Measurements from ENCODE around the gene TCAP.

The TCAP gene

DNA sequence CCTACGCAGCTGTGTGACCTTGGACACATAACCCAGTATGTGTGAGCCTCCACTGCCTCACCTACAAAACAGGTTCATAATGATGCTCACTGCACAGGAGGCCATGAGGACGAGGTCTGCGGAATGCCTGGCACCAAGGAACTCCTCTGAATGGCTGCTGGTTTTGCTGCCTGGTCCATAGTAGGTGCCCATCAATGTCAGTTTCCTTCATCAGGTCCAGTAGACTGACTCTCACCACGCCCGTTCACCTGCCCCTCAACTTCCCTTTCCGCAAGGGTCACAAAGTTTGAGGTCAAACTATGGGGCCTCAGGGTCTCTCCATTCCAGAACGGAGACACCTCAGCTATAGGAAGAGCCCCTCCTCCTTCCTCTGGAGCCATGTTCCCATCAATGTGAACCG lies 11.9 kb downstream of the TCAP start:
- Histone ChIP-seq H3K36me3 (ENCODE audit: control insufficient read depth in 2 of 2, insufficient read depth in 2 of 2, low read length in 2 of 2) (peaks cover 0 to 4% of the 10 kb centered on the region in 2 donors), H3K4me3 (ENCODE audit: low read length in 2 of 2) (no peak overlapping the region), H3K9me3 (ENCODE audit: control insufficient read depth in 2 of 2, low read length in 2 of 2) (no peaks in the 10 kb centered on the region), H3K27ac (ENCODE audit: low read length) (no peak overlapping the region), H3K4me1 (ENCODE audit: control insufficient read depth, insufficient read depth, low read length) (peaks cover 13% of the 10 kb centered on the region), H3K9ac (ENCODE audit: low read length in 2 of 2) (no peak overlapping the region), H3K27me3 (ENCODE audit: control insufficient read depth in 1 of 2, insufficient read depth in 2 of 2, low read length in 2 of 2) (peaks cover under 1 to 2% of the 10 kb centered on the region in 2 donors)

DNA sequence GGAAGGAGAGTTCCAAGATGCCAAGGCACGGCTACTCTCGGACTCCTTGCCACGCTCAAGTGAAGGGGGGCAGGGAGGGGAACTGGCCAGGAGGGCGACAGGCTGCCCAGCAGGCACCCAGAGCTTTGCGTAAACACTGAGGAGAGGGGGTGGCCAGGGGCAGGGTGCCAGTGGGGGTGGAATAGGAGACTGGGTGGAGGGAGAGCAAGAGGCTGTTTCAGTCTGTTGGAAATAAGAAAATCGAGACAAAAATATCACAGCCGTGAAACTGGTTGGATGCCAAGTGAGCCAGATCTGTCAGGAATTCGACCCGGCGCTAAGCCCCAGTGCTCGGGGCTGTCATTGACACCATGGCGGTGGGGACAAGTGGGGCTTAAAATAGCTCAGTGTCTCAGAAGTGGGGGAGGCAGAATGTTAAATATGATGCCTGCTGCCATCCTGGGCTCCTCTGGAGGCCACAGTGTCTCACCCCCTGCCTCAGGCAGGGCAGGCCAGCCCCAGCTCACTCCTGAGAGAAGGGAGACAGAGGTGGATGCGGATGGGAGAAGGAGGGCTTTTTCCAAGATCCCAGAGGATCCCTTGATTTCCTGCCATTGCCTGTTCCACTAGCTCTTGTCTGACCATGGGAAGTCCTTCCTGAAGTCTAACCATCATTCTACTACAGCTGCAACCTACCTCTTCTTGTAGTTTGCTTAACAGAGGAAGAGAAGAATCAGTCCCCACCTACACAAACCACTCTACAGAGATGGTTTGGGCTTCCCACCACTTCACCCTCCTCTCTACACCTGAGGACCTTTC lies 12.6 kb downstream of the TCAP start:
- H3K4me3 ChIP-seq (ENCODE audit: low read length in 2 of 2): no peak overlapping the region
- H3K9ac ChIP-seq (ENCODE audit: low read length in 2 of 2): no peak overlapping the region
- peaks cover 13% of the 10 kb centered on the region for H3K4me1 ChIP-seq (ENCODE audit: control insufficient read depth, insufficient read depth, low read length)
- peak overlapping the region; percentile 2 for H3K27ac ChIP-seq (ENCODE audit: low read length)
- no peaks in the 10 kb centered on the region for H3K27me3 ChIP-seq (ENCODE audit: control insufficient read depth in 1 of 2, insufficient read depth in 2 of 2, low read length in 2 of 2)
- no peaks in the 10 kb centered on the region for H3K9me3 ChIP-seq (ENCODE audit: control insufficient read depth in 2 of 2, low read length in 2 of 2)
- peaks cover 0 to 4% of the 10 kb centered on the region in 2 donors for H3K36me3 ChIP-seq (ENCODE audit: control insufficient read depth in 2 of 2, insufficient read depth in 2 of 2, low read length in 2 of 2)

DNA sequence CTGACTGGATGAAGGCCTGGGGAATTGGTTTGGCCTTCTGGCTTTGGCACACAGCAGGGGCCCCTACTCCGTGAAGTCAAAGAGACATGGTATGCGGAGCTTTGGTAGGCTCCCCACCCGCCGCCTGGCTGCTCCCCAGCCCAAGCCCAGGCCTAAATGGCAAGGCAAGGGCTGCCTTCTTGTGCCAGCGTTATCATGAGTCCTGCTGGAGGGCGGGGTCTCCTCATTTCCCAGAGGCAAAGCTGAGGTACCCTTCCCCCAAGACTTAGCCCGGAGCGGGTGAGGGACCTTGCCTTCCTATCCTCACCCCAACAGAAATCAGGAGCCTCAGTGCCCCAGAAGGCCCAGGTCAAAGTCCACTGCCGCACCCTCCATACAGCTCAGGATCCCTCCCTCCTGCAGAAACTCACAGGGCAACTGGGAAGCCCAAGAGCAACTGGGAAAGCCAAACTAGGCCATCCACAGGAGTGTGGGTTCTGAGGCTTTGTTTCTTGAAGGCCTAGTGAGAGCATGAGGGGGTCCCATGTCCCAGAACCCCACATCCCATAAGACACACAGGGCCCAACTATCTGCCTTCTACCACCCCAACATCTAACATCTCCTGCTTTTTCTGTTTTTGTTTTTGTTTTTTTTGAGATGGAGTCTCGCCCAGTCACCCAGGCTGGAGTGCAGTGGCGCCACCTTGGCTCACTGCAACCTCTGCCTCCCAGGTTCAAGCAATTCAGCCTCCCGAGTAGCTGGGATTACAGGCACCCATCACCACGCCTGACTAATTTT lies 13.4 kb downstream of the TCAP start:
- Histone ChIP-seq H3K36me3 (ENCODE audit: control insufficient read depth in 2 of 2, insufficient read depth in 2 of 2, low read length in 2 of 2) (peaks cover 5 to 6% of the 10 kb centered on the region in 2 donors), H3K4me3 (ENCODE audit: low read length in 2 of 2) (no peak overlapping the region), H3K27me3 (ENCODE audit: control insufficient read depth in 1 of 2, insufficient read depth in 2 of 2, low read length in 2 of 2) (no peaks in the 10 kb centered on the region), H3K4me1 (ENCODE audit: control insufficient read depth, insufficient read depth, low read length) (peaks cover 13% of the 10 kb centered on the region), H3K27ac (ENCODE audit: low read length) (no peak overlapping the region), H3K9me3 (ENCODE audit: control insufficient read depth in 2 of 2, low read length in 2 of 2) (no peaks in the 10 kb centered on the region), H3K9ac (ENCODE audit: low read length in 2 of 2) (no peak overlapping the region)

DNA sequence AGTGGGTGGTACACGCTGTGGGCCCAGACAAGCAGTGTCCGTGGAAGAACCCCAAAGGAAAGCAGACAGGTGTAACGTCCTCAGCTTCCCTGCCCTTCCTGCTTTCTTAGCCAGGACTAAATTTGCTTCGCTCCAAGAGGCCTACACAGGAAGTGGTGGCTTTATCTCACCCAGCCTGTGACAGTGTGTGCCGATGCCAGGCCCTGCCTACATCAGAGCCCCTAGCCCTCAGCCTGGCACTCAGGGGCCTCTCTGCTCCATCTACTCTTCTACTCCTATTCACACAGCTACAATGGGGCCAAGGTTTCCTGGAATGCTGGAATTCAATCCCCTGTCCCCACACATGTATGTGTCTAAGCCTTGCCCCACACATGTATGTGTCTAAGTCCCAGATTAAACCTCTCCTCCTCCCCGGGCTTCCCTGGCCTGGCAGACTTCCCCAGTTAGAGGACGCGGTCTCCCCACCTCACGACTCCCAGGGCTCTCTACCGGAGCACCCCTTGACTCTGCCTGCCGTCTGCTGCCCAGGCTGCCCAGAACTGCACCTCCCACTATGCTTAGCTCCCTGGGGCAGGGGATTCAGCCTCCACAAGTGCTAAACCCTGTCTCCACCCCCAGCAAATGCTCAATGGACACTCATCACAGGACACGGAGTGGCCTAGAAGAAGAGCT lies 14.5 kb downstream of the TCAP start:
- no peaks in the 10 kb centered on the region for H3K27me3 ChIP-seq (ENCODE audit: control insufficient read depth in 1 of 2, insufficient read depth in 2 of 2, low read length in 2 of 2)
- no peak overlapping the region for H3K9ac ChIP-seq (ENCODE audit: low read length in 2 of 2)
- H3K9me3 ChIP-seq (ENCODE audit: control insufficient read depth in 2 of 2, low read length in 2 of 2): no peaks in the 10 kb centered on the region
- H3K4me3 ChIP-seq (ENCODE audit: low read length in 2 of 2): no peak overlapping the region
- H3K4me1 ChIP-seq (ENCODE audit: control insufficient read depth, insufficient read depth, low read length): peaks cover 13% of the 10 kb centered on the region
- H3K36me3 ChIP-seq (ENCODE audit: control insufficient read depth in 2 of 2, insufficient read depth in 2 of 2, low read length in 2 of 2): peaks cover 9 to 10% of the 10 kb centered on the region in 2 donors
- H3K27ac ChIP-seq (ENCODE audit: low read length): no peak overlapping the region

DNA sequence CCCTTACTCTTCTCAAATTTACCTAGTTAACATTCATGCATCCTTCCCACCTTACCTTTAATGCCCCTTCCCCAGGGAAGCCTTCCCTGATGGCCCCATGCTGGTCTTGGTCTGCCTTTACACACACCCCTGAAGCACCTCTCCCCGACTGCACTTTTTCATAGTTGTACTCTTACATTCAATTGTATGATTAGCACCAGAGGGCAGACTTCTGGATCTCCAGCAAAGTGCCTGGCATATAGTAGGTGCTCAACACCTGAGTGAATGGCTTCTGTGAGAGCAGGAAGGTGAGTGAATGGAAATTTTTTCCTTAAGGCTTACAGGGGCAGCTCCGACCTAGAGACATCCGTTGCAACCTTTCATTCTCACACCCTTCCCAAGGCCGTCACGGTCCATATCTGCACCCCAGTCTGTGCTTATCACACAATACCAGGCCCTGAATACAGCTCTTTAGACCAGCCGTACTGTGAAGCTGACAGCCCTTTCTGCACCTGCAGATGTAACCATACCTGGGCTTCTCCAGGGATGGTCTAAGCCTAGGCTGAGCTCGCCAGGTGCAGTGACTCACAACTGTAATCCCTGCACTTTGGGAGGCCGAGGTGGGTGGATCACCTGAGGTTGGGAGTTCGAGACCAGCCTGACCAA lies 18.3 kb downstream of the TCAP start:
- H3K27me3 ChIP-seq (ENCODE audit: control insufficient read depth in 1 of 2, insufficient read depth in 2 of 2, low read length in 2 of 2): no peaks in the 10 kb centered on the region
- H3K27ac ChIP-seq (ENCODE audit: low read length): no peak overlapping the region
- H3K9me3 ChIP-seq (ENCODE audit: control insufficient read depth in 2 of 2, low read length in 2 of 2): no peaks in the 10 kb centered on the region
- peaks cover 6% of the 10 kb centered on the region for H3K4me1 ChIP-seq (ENCODE audit: control insufficient read depth, insufficient read depth, low read length)
- peaks cover 9 to 14% of the 10 kb centered on the region in 2 donors for H3K36me3 ChIP-seq (ENCODE audit: control insufficient read depth in 2 of 2, insufficient read depth in 2 of 2, low read length in 2 of 2)
- no peak overlapping the region for H3K9ac ChIP-seq (ENCODE audit: low read length in 2 of 2)
- no peak overlapping the region for H3K4me3 ChIP-seq (ENCODE audit: low read length in 2 of 2)

DNA sequence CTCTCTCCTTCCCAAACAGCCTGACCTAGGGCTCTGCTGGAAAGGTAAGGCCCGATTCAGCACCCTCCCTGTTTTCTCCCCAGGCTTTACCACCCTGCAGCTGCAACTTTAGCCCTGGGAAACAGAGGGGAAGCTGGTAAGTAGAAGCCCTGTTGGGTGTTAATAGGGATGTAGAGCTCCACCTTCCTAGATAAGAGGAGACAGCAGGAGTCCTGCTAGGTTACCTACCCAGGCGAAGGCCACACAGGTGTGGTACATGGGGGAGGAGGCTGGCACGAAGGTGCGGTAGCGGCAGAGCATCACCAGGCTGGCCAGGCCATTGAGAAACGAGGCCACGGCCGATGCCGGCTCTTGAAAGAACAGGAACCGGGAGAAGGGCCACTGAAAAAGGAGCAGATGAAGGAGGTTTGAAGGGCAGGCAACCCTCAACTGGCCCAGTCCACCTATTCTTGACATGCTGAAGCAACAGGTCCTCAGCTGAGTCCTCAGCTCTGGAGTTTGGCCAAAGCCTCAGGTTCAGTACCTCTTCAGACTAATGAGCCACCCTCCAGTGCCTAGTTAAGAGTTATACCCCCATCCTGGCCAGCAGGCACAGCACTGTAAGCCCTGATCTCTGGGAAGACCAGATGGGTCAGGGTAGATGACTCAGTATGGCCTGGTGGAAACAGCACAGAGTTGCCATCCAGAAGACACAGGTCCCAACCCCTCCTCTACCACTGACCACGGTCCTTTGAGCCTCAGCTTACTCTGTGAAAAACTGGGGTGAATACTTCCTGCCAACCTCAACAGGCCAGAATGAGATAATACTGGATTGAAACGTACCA lies 19.4 kb downstream of the TCAP start:
- no peak overlapping the region for H3K9ac ChIP-seq (ENCODE audit: low read length in 2 of 2)
- H3K9me3 ChIP-seq (ENCODE audit: control insufficient read depth in 2 of 2, low read length in 2 of 2): no peaks in the 10 kb centered on the region
- peaks cover 9 to 14% of the 10 kb centered on the region in 2 donors for H3K36me3 ChIP-seq (ENCODE audit: control insufficient read depth in 2 of 2, insufficient read depth in 2 of 2, low read length in 2 of 2)
- no peaks in the 10 kb centered on the region for H3K27me3 ChIP-seq (ENCODE audit: control insufficient read depth in 1 of 2, insufficient read depth in 2 of 2, low read length in 2 of 2)
- no peak overlapping the region for H3K27ac ChIP-seq (ENCODE audit: low read length)
- peaks cover 7% of the 10 kb centered on the region for H3K4me1 ChIP-seq (ENCODE audit: control insufficient read depth, insufficient read depth, low read length)
- H3K4me3 ChIP-seq (ENCODE audit: low read length in 2 of 2): no peak overlapping the region

DNA sequence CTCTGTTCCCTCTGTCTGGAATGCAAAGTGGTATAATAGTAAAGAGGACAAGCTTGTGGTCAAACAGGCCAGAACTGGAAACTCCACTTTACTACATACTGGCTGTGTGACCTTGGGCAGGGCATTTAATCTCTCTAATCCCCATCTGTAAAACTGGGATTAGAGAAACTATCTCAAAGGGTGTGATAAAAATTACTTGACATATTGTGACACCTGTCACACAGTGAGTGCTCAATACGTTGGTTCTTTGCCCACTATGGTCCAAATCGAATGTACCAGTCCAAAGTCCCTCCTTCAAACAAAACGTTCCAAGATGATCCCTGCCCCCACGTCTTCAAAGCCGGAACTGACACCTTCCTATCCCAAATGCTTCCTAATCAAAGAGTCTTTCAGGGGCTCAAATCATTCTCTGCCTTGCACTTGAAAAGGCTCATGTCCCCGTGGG lies 22.0 kb downstream of the TCAP start:
- Histone ChIP-seq H3K27ac (ENCODE audit: low read length) (peak overlapping the region; percentile 84), H3K9ac (ENCODE audit: low read length in 2 of 2) (peak overlapping the region; percentile 42 to 58), H3K9me3 (ENCODE audit: control insufficient read depth in 2 of 2, low read length in 2 of 2) (no peaks in the 10 kb centered on the region), H3K4me1 (ENCODE audit: control insufficient read depth, insufficient read depth, low read length) (peaks cover 7% of the 10 kb centered on the region), H3K36me3 (ENCODE audit: control insufficient read depth in 2 of 2, insufficient read depth in 2 of 2, low read length in 2 of 2) (peaks cover 9 to 10% of the 10 kb centered on the region in 2 donors), H3K27me3 (ENCODE audit: control insufficient read depth in 1 of 2, insufficient read depth in 2 of 2, low read length in 2 of 2) (no peaks in the 10 kb centered on the region), H3K4me3 (ENCODE audit: low read length in 2 of 2) (peak overlapping the region; percentile 87 to 94)

DNA sequence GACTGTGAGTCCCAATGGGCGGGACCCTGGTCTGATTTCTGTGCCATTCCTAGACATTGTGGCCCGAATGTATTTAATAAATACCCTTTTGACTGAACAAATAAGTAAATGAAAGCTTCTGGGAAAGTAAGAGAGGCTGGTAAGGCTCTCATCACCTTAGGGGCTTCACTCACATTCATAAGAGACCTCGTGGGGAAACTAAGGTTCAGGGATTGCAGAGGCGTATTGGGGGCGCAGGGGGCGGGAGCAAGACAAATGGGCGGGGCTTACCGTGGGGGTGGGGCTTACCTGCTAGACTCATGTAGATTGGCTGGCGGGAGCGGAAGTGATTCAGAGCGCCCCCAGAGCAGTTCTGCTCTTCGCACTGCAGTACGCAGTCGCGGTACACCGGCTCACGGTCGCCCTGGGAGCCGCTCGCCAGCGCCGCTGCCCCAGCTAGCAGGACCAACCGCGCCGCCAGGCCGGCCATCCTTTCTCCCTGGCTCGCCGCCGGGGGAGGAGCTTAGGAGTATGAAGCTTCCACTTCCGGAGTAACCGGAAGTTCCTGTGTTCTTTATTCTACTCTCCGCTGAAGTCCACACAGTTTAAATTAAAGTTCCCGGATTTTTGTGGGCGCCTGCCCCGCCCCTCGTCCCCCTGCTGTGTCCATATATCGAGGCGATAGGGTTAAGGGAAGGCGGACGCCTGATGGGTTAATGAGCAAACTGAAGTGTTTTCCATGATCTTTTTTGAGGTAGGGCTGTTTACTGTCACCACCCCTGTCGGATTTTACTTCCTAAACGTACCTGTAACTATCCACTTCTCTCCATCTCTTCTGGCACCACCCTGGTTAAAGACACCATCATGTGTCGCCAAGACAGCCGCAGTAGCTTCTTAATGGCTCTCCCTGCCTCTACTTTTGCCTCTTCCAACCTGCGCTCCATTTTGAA lies 22.7 kb downstream of the TCAP start, which contains the start of gene PGAP3:
Gene PGAP3, minus strand, starts transcription at position 512 of the 929 bp plus-strand sequence. Its CDS starts 43 bp downstream, at position 469.
- H3K4me3 ChIP-seq (ENCODE audit: low read length in 2 of 2): peak within 1 kb of the TSS; percentile 87 to 94
- peak within 1 kb of the TSS; percentile 84 for H3K27ac ChIP-seq (ENCODE audit: low read length)
- peaks cover 9 to 10% of the 10 kb centered on the region in 2 donors for H3K36me3 ChIP-seq (ENCODE audit: control insufficient read depth in 2 of 2, insufficient read depth in 2 of 2, low read length in 2 of 2)

DNA sequence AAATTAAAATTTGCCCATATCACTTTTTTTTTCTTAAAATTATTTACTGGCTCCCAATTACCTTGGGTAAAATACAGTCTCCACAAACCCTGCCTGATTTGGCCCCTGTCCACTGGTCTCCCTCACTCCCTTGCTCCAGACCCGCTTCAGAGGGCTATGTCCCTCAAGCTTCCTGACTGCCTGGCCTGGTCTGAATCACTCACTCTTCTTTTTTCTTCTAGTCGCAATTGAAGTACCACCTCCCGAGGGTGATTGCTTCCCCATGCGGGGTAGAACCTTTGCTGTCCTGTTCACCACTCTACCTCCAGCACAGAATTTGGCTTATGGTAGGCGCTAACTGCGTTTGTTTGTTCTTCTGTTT lies 23.3 kb downstream of the TCAP start:
- H3K9me3 ChIP-seq (ENCODE audit: control insufficient read depth in 2 of 2, low read length in 2 of 2): no peaks in the 10 kb centered on the region
- peak overlapping the region; percentile 58 to 84 for H3K9ac ChIP-seq (ENCODE audit: low read length in 2 of 2)
- peaks cover 7% of the 10 kb centered on the region for H3K4me1 ChIP-seq (ENCODE audit: control insufficient read depth, insufficient read depth, low read length)
- H3K36me3 ChIP-seq (ENCODE audit: control insufficient read depth in 2 of 2, insufficient read depth in 2 of 2, low read length in 2 of 2): peaks cover 5 to 9% of the 10 kb centered on the region in 2 donors
- H3K4me3 ChIP-seq (ENCODE audit: low read length in 2 of 2): peak overlapping the region; percentile 87 to 94
- no peaks in the 10 kb centered on the region for H3K27me3 ChIP-seq (ENCODE audit: control insufficient read depth in 1 of 2, insufficient read depth in 2 of 2, low read length in 2 of 2)
- peak overlapping the region; percentile 84 for H3K27ac ChIP-seq (ENCODE audit: low read length)

More for the DNA sequence above, 22.7 kb downstream of the TCAP start, which contains the start of gene PGAP3:
- H3K9me3 ChIP-seq (ENCODE audit: control insufficient read depth in 2 of 2, low read length in 2 of 2): no peaks in the 10 kb centered on the region
- H3K9ac ChIP-seq (ENCODE audit: low read length in 2 of 2): peak within 1 kb of the TSS; percentile 58 to 84
- peaks cover 7% of the 10 kb centered on the region for H3K4me1 ChIP-seq (ENCODE audit: control insufficient read depth, insufficient read depth, low read length)
- H3K27me3 ChIP-seq (ENCODE audit: control insufficient read depth in 1 of 2, insufficient read depth in 2 of 2, low read length in 2 of 2): no peaks in the 10 kb centered on the region

Measured in stomach smooth muscle (tissue), 2 donors.